ENCODE data around the gene EIF3B. TPM values are rescaled to one million over a fixed set of nuclear protein-coding genes. Genes with fewer than 3 reads are reported as not detected.

The EIF3B gene
- total and polyA plus RNA-seq, 9 of the 15 experiments (the other 6 are each of a cell fraction or from before 2014, with no cell fraction given) = 25.9 to 494 (median 357) TPM

DNA sequence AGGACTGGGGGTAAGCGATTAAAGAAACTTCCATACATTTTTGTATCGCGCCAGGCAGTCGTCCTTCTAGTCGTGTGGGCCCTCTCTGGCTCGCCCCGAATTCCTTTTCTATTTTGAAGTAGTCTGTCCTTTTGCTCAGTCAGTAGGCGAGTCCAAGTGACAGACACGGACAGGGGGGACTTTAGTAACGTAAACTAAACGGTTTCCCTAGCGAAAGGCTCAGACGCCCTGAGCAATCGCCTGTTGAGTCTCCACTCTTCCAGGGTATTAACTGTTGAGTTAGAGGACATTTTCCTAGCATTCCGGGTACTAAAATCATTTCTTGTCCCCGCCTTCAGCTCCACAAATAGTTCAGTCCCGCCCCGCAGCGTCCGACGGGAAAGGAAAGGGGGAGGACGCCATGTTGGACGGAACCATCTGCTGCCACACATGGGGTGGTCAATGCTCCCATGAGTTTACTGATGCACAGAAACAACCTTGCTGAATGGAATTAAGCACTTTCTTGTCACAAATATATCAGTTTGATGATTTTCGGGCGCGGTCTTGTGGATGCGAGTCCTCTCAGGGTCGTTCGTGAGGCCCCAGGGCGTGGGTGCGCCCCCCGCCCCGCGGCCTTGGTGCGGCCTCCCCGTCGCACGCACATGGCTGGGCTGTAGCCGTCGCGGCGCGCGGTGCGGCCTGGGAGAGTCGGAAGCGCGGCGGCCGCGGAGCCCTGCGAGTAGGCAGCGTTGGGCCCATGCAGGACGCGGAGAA lies at the start of gene EIF3B (continued):
- TF ChIP-seq, protein P1, sequence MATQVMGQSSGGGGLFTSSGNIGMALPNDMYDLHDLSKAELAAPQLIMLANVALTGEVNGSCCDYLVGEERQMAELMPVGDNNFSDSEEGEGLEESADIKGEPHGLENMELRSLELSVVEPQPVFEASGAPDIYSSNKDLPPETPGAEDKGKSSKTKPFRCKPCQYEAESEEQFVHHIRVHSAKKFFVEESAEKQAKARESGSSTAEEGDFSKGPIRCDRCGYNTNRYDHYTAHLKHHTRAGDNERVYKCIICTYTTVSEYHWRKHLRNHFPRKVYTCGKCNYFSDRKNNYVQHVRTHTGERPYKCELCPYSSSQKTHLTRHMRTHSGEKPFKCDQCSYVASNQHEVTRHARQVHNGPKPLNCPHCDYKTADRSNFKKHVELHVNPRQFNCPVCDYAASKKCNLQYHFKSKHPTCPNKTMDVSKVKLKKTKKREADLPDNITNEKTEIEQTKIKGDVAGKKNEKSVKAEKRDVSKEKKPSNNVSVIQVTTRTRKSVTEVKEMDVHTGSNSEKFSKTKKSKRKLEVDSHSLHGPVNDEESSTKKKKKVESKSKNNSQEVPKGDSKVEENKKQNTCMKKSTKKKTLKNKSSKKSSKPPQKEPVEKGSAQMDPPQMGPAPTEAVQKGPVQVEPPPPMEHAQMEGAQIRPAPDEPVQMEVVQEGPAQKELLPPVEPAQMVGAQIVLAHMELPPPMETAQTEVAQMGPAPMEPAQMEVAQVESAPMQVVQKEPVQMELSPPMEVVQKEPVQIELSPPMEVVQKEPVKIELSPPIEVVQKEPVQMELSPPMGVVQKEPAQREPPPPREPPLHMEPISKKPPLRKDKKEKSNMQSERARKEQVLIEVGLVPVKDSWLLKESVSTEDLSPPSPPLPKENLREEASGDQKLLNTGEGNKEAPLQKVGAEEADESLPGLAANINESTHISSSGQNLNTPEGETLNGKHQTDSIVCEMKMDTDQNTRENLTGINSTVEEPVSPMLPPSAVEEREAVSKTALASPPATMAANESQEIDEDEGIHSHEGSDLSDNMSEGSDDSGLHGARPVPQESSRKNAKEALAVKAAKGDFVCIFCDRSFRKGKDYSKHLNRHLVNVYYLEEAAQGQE (IDR thresholded peaks at IDR 0.05; ENCODE audit: borderline replicate concordance) = no peak
- TF ChIP-seq, protein P1 (CRISPR knock-in tag; IDR thresholded peaks at IDR 0.05; ENCODE audit: low read depth) = no peak
- TF ChIP-seq SMAD2 (IDR thresholded peaks at IDR 0.05; ENCODE audit: low read depth, low read length) (no peak), CBX5 (IDR thresholded peaks at IDR 0.05; ENCODE audit: borderline replicate concordance, low read depth) (no peak), EGR1 (conservative IDR thresholded peaks at IDR 0.05) (peak; percentile 89), RNF2 (IDR thresholded peaks at IDR 0.05) (peak; percentile 54; the same call in 1 of the 2 replicates), KAT8 (IDR thresholded peaks at IDR 0.05; ENCODE audit: low read depth) (no peak), ZNF143 (CRISPR knock-in tag; IDR thresholded peaks at IDR 0.05) (peak; percentile 77), TRIM24 (IDR thresholded peaks at IDR 0.05) (peak in 1 of 2 experiments; percentile 60; a peak in 1 of 4 replicates), PPARD (CRISPR knock-in tag; IDR thresholded peaks at IDR 0.05) (no peak), ARID1B (IDR thresholded peaks at IDR 0.05) (no peak), BRD9 (IDR thresholded peaks at IDR 0.05; ENCODE audit: low read depth, partially characterized antibody) (no peak), FOXK1 (CRISPR knock-in tag; IDR thresholded peaks at IDR 0.05; ENCODE audit: borderline replicate concordance) (no peak), RBM22 (IDR thresholded peaks at IDR 0.05; ENCODE audit: low read depth, low read length, poor library complexity, severe bottlenecking) (no peak)
- TF ChIP-seq, protein P2, sequence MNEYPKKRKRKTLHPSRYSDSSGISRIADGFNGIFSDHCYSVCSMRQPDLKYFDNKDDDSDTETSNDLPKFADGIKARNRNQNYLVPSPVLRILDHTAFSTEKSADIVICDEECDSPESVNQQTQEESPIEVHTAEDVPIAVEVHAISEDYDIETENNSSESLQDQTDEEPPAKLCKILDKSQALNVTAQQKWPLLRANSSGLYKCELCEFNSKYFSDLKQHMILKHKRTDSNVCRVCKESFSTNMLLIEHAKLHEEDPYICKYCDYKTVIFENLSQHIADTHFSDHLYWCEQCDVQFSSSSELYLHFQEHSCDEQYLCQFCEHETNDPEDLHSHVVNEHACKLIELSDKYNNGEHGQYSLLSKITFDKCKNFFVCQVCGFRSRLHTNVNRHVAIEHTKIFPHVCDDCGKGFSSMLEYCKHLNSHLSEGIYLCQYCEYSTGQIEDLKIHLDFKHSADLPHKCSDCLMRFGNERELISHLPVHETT (CRISPR knock-in tag; conservative IDR thresholded peaks at IDR 0.05 in 1 of 2, IDR thresholded peaks at IDR 0.05 in 1 of 2) = peak in 1 of 2 experiments; percentile 81; a peak in 1 of 4 replicates
- TF ChIP-seq, protein P3, sequence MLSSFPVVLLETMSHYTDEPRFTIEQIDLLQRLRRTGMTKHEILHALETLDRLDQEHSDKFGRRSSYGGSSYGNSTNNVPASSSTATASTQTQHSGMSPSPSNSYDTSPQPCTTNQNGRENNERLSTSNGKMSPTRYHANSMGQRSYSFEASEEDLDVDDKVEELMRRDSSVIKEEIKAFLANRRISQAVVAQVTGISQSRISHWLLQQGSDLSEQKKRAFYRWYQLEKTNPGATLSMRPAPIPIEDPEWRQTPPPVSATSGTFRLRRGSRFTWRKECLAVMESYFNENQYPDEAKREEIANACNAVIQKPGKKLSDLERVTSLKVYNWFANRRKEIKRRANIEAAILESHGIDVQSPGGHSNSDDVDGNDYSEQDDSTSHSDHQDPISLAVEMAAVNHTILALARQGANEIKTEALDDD (IDR thresholded peaks at IDR 0.05) = no peak
- TF ChIP-seq, protein P4, sequence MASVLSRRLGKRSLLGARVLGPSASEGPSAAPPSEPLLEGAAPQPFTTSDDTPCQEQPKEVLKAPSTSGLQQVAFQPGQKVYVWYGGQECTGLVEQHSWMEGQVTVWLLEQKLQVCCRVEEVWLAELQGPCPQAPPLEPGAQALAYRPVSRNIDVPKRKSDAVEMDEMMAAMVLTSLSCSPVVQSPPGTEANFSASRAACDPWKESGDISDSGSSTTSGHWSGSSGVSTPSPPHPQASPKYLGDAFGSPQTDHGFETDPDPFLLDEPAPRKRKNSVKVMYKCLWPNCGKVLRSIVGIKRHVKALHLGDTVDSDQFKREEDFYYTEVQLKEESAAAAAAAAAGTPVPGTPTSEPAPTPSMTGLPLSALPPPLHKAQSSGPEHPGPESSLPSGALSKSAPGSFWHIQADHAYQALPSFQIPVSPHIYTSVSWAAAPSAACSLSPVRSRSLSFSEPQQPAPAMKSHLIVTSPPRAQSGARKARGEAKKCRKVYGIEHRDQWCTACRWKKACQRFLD (CRISPR knock-in tag; IDR thresholded peaks at IDR 0.05) = peak; percentile 9

Data from K562 (cell line).